Hematopoietic multipotent progenitor cell treated with erythropoietin and hydrocortisone succinate and interleukin-3 and kit ligand, for 6 days (in vitro differentiated cells): Measurements from ENCODE around the gene AHNAK.

Experiments used
- DNase-seq: peaks from one replicate; pipeline ENCODE4 v3.0.0-alpha.2; 2015

Gene AHNAK

DNA sequence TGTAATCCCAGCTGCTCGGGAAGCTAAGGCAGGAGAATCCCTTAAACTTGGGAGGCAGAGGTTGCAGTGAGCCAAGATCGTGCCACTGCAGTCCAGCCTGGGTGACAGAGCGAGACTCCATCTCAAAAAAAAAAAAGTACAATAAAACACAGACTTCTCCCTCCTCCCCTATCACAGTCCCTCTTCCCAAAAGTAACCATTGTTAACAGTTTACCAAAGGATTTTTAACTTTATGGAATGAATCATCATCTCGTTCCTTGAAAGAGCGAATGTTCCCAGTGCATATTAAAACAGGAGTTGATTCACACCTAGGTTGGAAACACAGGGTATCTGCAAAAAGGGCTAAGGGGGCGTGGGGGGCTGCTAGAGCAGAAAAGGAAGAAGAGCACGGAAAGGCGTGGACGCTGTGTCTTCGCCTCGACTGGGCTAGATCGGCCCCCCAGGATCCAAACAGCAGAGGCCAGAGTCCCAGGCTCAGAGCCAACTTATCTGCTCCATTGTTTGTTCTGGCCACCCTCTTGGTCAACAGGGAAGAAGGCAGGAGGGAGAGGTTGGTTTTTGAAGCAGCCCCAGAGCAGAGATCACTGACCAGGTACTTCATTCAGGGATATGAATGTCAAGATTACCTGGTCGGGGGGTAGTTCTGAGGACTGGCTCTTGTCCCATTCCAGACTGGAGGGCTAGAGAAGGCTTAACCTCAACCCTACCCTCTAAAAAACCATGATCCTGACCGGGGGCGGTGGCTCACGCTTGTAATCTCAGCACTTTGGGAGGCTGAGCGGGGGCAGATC lies 2.1 kb upstream of the AHNAK start:
- DNase-seq: no peak

GRCh38 chr11:62547691-62548281 lies 1.2 kb upstream of the AHNAK start:
- no peak for DNase-seq

- DNase-seq: peak; percentile 32
Observed at GRCh38 chr11:62546929-62547625, 471 bp upstream of the AHNAK start.

DNA sequence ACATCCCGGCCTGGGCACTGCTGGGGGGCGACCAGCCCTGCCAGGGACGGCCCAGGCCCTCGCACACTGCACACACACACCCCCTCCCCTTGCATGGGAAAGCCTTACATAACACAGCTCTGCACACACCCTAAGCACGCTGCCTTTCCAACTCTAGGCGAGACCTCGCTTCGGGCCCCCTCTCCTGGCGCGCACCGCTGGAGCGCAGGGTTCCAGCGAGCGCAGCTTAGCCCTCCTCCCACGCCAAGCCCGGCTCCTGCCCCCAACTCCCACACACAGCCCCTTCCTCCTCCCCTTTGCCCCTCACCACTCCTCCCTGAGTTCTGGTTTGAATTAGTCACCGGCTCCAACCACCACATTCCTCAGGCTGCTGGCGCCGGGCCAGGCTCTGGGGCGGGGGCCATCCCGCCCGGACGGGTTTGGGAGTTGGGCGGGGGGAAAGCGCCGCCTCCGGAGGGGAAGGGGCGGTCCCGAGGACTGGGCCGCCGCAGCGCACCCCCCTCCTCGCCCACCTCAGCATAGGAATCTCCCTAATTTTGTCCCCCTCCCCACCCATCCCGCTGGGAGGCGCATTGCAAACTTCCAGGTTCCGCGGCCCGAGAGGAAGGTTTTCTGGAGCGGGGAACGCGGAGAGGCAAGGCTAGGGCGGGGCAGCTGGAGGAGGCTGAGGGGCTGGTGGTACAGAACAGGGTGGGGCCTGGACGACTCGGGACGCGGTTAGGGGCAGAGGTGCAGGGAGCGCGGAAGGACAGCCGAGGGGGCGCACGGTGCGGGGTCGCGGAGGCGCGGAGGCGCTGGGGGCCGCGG lies 966 bp downstream of the AHNAK start:
- peak; percentile 68 for DNase-seq

DNA sequence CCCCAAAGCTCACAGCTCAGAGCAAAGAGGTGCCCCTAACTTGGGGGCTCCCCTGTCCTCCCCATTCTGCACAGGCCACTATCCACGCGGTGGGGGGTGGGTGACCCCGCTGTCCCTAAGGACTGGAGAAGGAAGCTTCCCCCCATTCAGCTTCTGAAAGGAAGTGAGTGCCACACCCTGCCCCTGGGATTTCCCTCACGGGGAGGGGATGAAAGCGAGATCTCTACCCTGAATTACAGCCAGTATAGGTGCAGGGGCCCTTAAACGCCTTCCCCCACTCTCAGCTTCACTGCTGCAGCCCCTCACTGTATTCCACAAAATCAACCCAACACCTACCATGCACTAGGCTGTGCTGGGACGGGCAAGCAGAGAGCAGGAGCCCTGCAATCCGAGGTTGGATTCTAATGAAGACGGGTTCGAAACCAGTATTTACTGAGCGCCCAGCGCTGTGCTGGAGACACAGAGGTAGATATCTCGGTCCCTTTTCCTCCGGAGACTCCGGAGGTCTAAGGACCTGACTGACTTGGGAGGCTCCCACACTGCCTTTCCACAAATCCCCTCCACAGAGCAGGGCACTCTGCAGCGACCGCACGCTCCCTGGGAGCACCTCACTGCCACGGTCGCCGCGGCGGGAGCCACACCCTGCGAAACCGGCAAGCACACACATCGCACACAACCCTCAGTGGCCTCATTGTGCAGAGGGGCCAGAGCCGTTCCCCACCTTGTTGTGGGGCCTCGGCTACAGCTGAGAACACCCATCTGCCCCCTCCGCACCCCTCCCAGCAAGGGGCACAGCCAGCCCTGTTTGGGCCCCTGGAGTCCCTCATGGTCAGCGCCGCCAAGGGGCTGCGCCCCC lies 1.8 kb downstream of the AHNAK start:
- peak; percentile 56 for DNase-seq

GRCh38 chr11:62543680-62544444 lies 2.7 kb downstream of the AHNAK start:
- no peak for DNase-seq

- peak; percentile 92 for DNase-seq
Observed at GRCh38 chr11:62542750-62543567, 3.6 kb downstream of the AHNAK start.

DNA sequence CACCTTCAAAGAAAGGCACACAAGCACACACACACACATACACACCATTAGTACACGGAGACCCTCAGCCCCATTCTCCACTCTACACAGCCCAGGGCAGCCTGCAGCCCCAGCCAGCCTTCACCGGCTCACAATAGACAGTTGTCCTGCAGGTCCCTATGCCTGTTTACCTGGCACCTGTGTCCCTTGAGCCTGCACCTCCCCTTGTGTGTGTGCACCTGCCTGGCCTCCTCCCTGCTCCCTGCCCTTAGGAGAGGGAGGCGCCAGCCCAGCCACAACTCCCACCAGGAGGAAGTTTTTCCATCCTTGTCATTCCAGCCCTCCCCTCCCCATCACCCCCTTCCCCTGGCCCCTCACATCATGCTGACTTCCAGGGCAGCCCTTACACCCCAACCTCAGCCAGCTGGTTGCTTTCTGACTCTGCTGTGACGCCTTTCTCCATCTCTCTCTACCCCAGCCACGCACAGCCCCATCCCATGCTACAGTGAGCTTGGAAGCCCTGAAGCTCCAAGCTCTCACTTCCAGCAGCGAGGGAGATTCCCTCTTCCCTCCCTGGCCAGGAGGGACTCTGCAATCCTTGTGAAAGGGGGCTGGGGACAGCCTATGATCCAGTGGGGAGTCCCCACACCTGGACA lies 4.4 kb downstream of the AHNAK start:
- no peak for DNase-seq

GRCh38 chr11:62540804-62541701 lies 5.6 kb downstream of the AHNAK start:
- no peak for DNase-seq

DNA sequence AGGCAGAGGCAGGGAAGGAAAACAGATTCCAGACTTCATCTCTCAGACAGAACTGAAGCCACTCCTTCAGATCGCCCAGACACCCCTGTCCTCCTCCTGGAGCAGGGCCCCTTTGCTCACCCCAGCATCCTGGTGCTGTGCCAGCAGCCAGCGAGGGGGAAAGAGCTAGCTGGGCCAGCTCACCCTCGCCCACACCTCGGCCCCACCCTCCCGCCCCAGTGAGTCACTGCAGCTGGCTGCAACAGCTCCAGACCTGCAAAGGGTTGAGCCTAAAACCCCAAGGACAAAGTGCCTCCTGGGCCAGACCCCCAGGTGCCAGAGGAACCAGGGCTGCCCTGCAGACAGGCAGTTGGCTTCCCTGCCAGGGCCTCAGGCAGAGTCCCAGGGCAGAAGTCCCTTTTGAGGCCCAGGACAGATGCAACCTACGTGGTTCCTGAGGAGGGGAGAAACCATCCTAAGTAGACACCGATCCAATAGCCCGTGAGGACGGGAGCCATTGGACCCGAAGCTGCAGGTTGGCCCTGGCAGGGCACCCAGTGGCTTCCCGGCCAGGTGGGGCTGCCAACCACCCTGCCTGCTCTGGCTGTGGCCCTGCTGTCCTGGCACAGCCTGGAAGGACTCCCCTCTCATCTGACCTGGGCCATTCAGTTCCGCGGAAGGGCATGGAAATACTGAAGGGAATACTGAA lies 7.2 kb downstream of the AHNAK start:
- DNase-seq: peak; percentile 83

GRCh38 chr11:62538470-62539237 lies 8.0 kb downstream of the AHNAK start:
- DNase-seq: no peak

- no peak for DNase-seq
Observed at GRCh38 chr11:62536301-62536957, 10.2 kb downstream of the AHNAK start.

GRCh38 chr11:62535802-62536201 lies 10.8 kb downstream of the AHNAK start:
- no peak for DNase-seq

DNA sequence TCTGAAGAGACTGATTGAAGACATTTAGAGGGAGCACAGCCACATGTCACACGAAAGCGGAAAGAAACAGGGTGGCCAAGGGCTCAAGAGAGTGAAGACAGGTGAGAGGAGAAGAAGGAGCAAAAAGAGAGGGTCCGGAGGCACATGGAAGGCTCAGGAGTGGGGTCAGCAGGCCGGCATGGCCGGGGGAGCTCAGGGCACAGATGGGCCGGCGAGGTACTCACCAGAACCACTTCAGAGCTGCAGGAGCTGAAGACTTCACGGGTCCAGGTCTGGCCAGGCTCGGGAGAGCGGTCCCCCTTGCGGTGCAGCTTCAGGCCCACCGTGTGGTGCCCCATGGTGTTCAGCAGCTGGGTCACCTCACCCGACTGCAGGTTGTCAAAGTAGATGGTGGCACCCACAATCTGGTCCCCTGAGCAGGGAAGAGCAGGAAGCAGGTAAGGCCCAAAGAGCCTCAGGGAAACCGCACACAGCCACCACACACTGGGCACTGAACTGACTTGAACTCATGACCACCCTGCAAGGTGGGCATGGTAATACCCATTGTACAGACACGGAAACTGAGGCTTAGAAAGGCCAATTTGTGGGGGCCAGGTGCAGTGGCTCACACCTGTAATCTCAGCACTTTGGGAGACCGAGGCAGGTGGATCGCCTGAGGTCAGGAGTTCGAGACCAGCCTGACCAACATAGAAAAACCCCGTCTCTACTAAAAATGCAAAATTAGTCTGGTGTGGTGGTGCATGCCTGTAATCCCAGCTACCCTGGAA lies 11.6 kb downstream of the AHNAK start:
- DNase-seq: no peak

GRCh38 chr11:62532096-62532495 lies 14.5 kb downstream of the AHNAK start:
- DNase-seq: no peak

DNA sequence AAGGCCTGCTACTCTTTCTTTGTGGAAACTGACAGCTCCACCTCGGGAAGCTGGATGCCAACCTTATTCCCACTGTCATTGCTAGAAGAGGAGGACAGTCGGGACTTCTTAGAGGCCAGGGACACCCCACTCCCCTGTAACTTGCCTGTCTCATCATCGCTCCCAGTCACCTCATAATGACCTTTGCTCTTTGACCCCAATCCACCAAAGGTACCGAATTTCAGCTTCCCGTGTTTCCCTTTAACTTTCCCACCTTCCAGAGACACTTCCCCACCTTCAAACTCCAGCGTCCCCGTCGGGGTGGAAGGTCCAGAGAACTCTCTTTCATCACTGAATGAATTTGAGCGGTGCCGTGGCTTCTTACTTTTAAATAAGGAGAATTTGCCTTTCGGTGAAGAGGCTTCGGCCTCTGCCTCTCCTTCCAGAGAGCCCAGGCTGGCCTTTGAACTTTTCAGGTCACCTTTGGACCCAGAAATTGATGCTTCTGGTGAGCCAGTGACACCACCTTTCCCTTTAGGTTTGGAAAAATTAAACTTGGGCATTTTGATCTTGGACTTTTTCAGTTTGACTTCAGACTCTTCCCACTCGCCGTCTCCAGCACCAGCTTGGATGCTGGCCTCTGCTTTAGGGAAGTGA lies 29.8 kb downstream of the AHNAK start:
- no peak for DNase-seq
